Gastrocnemius medialis (tissue), 4 donors: ENCODE measurements around the gene C6. TPM values are rescaled to one million over a fixed set of nuclear protein-coding genes. Genes with fewer than 3 reads are reported as not detected.

ENCODE experiments used
- ATAC-seq, 2 donors: fragments of 150-250 bp; one replicate each; pipeline ENCODE4 v1.9.1; 2016
- DNase-seq, 2 donors: peaks; one replicate each; pipeline ENCODE4 v3.0.0-alpha.2; 2019
- H3K27ac ChIP-seq, 4 donors: fragments of 200-600 bp; sonication (generic); 1 replicate in 1 of 4; 2 replicates in 3 of 4; pipeline ENCODE4 v1.5.1; 2016 to 2018; ENCODE audit warnings: mild to moderate bottlenecking in 2 of 4, moderate library complexity in 1 of 4
- H3K27me3 ChIP-seq, 3 donors: fragments of 200-600 bp; sonication (generic) in 2 of 3; 1 replicate in 1 of 3; 2 replicates in 2 of 3; pipeline versions ENCODE4 v1.5.1 to v1.6.0; 2016 to 2019; ENCODE audit warnings: mild to moderate bottlenecking in 1 of 3, moderate library complexity in 1 of 3
- H3K36me3 ChIP-seq, 2 donors: fragments of 200-600 bp; sonication (generic) in 1 of 2; one replicate each; pipeline ENCODE4 v1.5.1; 2017 to 2018
- H3K4me1 ChIP-seq, 2 donors: fragments of 200-600 bp; sonication (generic) in 1 of 2; one replicate each; pipeline ENCODE4 v1.5.1; 2016 to 2017; ENCODE audit warnings: mild to moderate bottlenecking in 2 of 2
- H3K4me3 ChIP-seq, 4 donors: fragments of 200-600 bp; sonication (generic) in 3 of 4; 1 replicate in 1 of 4; 2 replicates in 3 of 4; pipeline ENCODE4 v1.5.1; 2016 to 2019; ENCODE audit warnings: mild to moderate bottlenecking in 2 of 4
- H3K9me3 ChIP-seq, 3 donors: fragments of 200-600 bp; sonication (generic) in 2 of 3; 1 replicate in 1 of 3; 2 replicates in 2 of 3; pipeline ENCODE4 v1.5.1; 2016 to 2019
- CTCF ChIP-seq, 5 experiments: fragments of 450-650 bp in 3 of 5; fragments of 200-600 bp in 2 of 5; sonication (generic) in 2 of 5; IDR thresholded peaks in 4 of 5; conservative IDR thresholded peaks in 1 of 5; 1 replicate in 4 of 5; 2 replicates in 1 of 5; pipeline ENCODE4 v1.5.1; 2016 to 2019; ENCODE audit warnings: antibody characterized with exemption in 5 of 5, mild to moderate bottlenecking in 3 of 5, moderate library complexity in 3 of 5
- POLR2A ChIP-seq, 2 donors: fragments of 450-650 bp; IDR thresholded peaks; one replicate each; pipeline ENCODE4 v1.6.1; 2017; ENCODE audit warnings: antibody characterized with exemption in 2 of 2, mild to moderate bottlenecking in 2 of 2, moderate library complexity in 2 of 2
- in situ Hi-C, 4 donors: fragments of 200-750 bp; cut with MboI; loops; one replicate each; pipeline versions ENCODE4 v1.15.0 to v1.8.0; 2017; ENCODE audit warnings: low sequenced_read_pairs in 4 of 4
- intact Hi-C: fragments of 100-400 bp; cut with DNase I; formaldehyde crosslinking; loops from one replicate; pipeline ENCODE4 v1.15.1; 2023; ENCODE audit warnings: low total_unique reads
- total RNA-seq, 4 donors: library from RNA; depleted of rRNA; stranded (reverse); fragments of >200 nt; gene quantifications; one replicate each; pipeline versions ENCODE4 v1.1.0 to v1.2.3, GENCODE V29; 2016

The C6 gene
- total RNA-seq, 4 donors from 2014 or later = 0.46 to 1.4 (median 0.97) TPM; not detected in 1

GRCh38 chr5:41154491-41154890, 58.8 kb downstream of the C6 start:
- no peak for TF ChIP-seq POLR2A (IDR thresholded peaks at IDR 0.05)
- no peak for TF ChIP-seq CTCF (IDR thresholded peaks at IDR 0.05 in 4 of 5, conservative IDR thresholded peaks at IDR 0.05 in 1 of 5)
- Histone ChIP-seq H3K27me3 (no peaks in the 10 kb centered on the region), H3K4me1 (no peaks in the 10 kb centered on the region), H3K9me3 (no peaks in the 10 kb centered on the region), H3K4me3 (no peak overlapping the region), H3K27ac (no peak overlapping the region), H3K36me3 (no peaks in the 10 kb centered on the region)
- ATAC-seq (no peak), DNase-seq (no peak)
- in situ Hi-C loops = no loop called here
- intact Hi-C loops = no loop called here

- H3K36me3 ChIP-seq = no peaks in the 10 kb centered on the region
- intact Hi-C loops (no loop called here), in situ Hi-C loops (no loop called here)
- no peak overlapping the region for H3K27ac ChIP-seq
- ATAC-seq (no peak), DNase-seq (no peak)
- TF ChIP-seq CTCF (IDR thresholded peaks at IDR 0.05 in 4 of 5, conservative IDR thresholded peaks at IDR 0.05 in 1 of 5) = no peak
- TF ChIP-seq POLR2A (IDR thresholded peaks at IDR 0.05) = no peak
- no peak overlapping the region for H3K4me3 ChIP-seq
- H3K27me3 ChIP-seq = no peaks in the 10 kb centered on the region
- no peaks in the 10 kb centered on the region for H3K4me1 ChIP-seq
- H3K9me3 ChIP-seq = no peaks in the 10 kb centered on the region
Observed at GRCh38 chr5:41151564-41151963, 61.8 kb downstream of the C6 start.

- in situ Hi-C loops (no loop called here), intact Hi-C loops (no loop called here)
- Histone ChIP-seq H3K4me3 (no peak overlapping the region), H3K36me3 (no peaks in the 10 kb centered on the region), H3K27me3 (no peaks in the 10 kb centered on the region), H3K27ac (no peak overlapping the region), H3K4me1 (no peaks in the 10 kb centered on the region), H3K9me3 (no peaks in the 10 kb centered on the region)
- ATAC-seq = no peak
- no peak for DNase-seq
- no peak for TF ChIP-seq CTCF (IDR thresholded peaks at IDR 0.05 in 4 of 5, conservative IDR thresholded peaks at IDR 0.05 in 1 of 5)
- TF ChIP-seq POLR2A (IDR thresholded peaks at IDR 0.05) = no peak
Observed at GRCh38 chr5:41148448-41148847, 64.9 kb downstream of the C6 start.

GRCh38 chr5:41145306-41145705, 68.0 kb downstream of the C6 start:
- H3K4me1 ChIP-seq = no peaks in the 10 kb centered on the region
- H3K9me3 ChIP-seq = no peaks in the 10 kb centered on the region
- no peaks in the 10 kb centered on the region for H3K27me3 ChIP-seq
- no peak overlapping the region for H3K4me3 ChIP-seq
- intact Hi-C loops = no loop called here
- in situ Hi-C loops = no loop called here
- DNase-seq = no peak
- no peak overlapping the region for H3K27ac ChIP-seq
- no peaks in the 10 kb centered on the region for H3K36me3 ChIP-seq
- TF ChIP-seq CTCF (IDR thresholded peaks at IDR 0.05 in 4 of 5, conservative IDR thresholded peaks at IDR 0.05 in 1 of 5) (no peak), POLR2A (IDR thresholded peaks at IDR 0.05) (no peak)
- ATAC-seq = no peak

- no peaks in the 10 kb centered on the region for H3K9me3 ChIP-seq
- intact Hi-C loops = no loop called here
- H3K36me3 ChIP-seq = no peaks in the 10 kb centered on the region
- TF ChIP-seq CTCF (IDR thresholded peaks at IDR 0.05 in 4 of 5, conservative IDR thresholded peaks at IDR 0.05 in 1 of 5) (no peak), POLR2A (IDR thresholded peaks at IDR 0.05) (no peak)
- H3K4me1 ChIP-seq = no peaks in the 10 kb centered on the region
- H3K27ac ChIP-seq = no peak overlapping the region
- H3K27me3 ChIP-seq = no peaks in the 10 kb centered on the region
- ATAC-seq = no peak
- in situ Hi-C loops = no loop called here
- DNase-seq = no peak
- no peak overlapping the region for H3K4me3 ChIP-seq
Observed at GRCh38 chr5:41143131-41143901, 70.0 kb downstream of the C6 start.
